HEK293T (cell line): ENCODE measurements around the gene GNPNAT1.
"Not testable (repeated sequence)": the region's sequence is repeated elsewhere in the genome, so short reads cannot be mapped to it uniquely, and the experiment has no call there.

Experiments
- CTCF ChIA-PET: fragments of 350-600 bp; formaldehyde crosslinking; extraction: SDS; loops from one replicate; lab custom pipeline; 2021; ENCODE audit warnings: antibody characterized with exemption, inconsistent platforms; lab: Yijun Ruan, JAX
- POLR2A ChIA-PET: fragments of 350-600 bp; formaldehyde crosslinking; extraction: SDS; loops from one replicate; lab custom pipeline; 2020; ENCODE audit warnings: antibody characterized with exemption, inconsistent platforms; lab: Yijun Ruan, JAX
- DNase-seq: peaks from one replicate; pipeline ENCODE4 v3.0.0; 2012; ENCODE audit warnings: mixed read lengths; ENCODE audit errors: extremely low spot score
- ARNT ChIP-seq: fragments of 450-650 bp; IDR thresholded peaks from 2 replicates; pipeline ENCODE4 v1.6.1; 2017; ENCODE audit warnings: mild to moderate bottlenecking
- BHLHE40 ChIP-seq: fragments of 450-650 bp; IDR thresholded peaks from 2 replicates; pipeline ENCODE4 v1.6.1; 2016; ENCODE audit warnings: mild to moderate bottlenecking, moderate library complexity, borderline replicate concordance
- CTBP1 ChIP-seq: fragments of 450-650 bp; IDR thresholded peaks from 2 replicates; pipeline ENCODE4 v1.6.1; 2016; ENCODE audit warnings: borderline replicate concordance
- ELF4 ChIP-seq: fragments of 450-650 bp; IDR thresholded peaks from 2 replicates; pipeline ENCODE4 v1.6.1; 2017; ENCODE audit warnings: antibody characterized with exemption
- FOXA1 ChIP-seq: fragments of 450-650 bp; IDR thresholded peaks from 2 replicates; pipeline ENCODE4 v1.6.1; 2016; ENCODE audit warnings: mild to moderate bottlenecking
- FOXK2 ChIP-seq: fragments of 450-650 bp; IDR thresholded peaks from 2 replicates; pipeline ENCODE4 v1.6.1; 2016; ENCODE audit warnings: mild to moderate bottlenecking
- FOXM1 ChIP-seq: fragments of 450-650 bp; IDR thresholded peaks from 2 replicates; pipeline ENCODE4 v1.6.1; 2017; ENCODE audit warnings: mild to moderate bottlenecking, borderline replicate concordance
- HDGF ChIP-seq: fragments of 450-650 bp; IDR thresholded peaks from 2 replicates; pipeline ENCODE4 v1.6.1; 2017; ENCODE audit warnings: antibody characterized with exemption, borderline replicate concordance
- L3MBTL2 ChIP-seq: fragments of 450-650 bp; conservative IDR thresholded peaks from 2 replicates; pipeline ENCODE4 v1.6.1; 2016; ENCODE audit warnings: mild to moderate bottlenecking
- LEF1 ChIP-seq: fragments of 450-650 bp; IDR thresholded peaks from 2 replicates; pipeline ENCODE4 v1.6.1; 2017; ENCODE audit warnings: mild to moderate bottlenecking, borderline replicate concordance
- NFRKB ChIP-seq: fragments of 450-650 bp; IDR thresholded peaks from 2 replicates; pipeline ENCODE4 v1.6.1; 2016; ENCODE audit warnings: mild to moderate bottlenecking, moderate library complexity
- PKNOX1 ChIP-seq: fragments of 450-650 bp; IDR thresholded peaks from 2 replicates; pipeline ENCODE4 v1.6.1; 2016
- SP1 ChIP-seq: fragments of 450-650 bp; IDR thresholded peaks from 2 replicates; pipeline ENCODE4 v1.6.1; 2017
- TARDBP ChIP-seq: fragments of 450-650 bp; IDR thresholded peaks from 2 replicates; pipeline ENCODE4 v1.6.1; 2016
- ZNF384 ChIP-seq: fragments of 450-650 bp; IDR thresholded peaks from 2 replicates; pipeline ENCODE4 v1.6.1; 2016

Gene GNPNAT1

GRCh38 chr14:52776816-52777215, 14.6 kb downstream of the GNPNAT1 start:
- ChIA-PET POLR2A (no interaction called here), CTCF (no interaction called here)
- DNase-seq = no peak
- TF ChIP-seq SP1 (no peak), CTBP1 (no peak), FOXM1 (no peak), ARNT (no peak), ZNF384 (no peak), LEF1 (no peak)

GRCh38 chr14:52769887-52770286, 21.5 kb downstream of the GNPNAT1 start:
- POLR2A ChIA-PET = no interaction called here
- CTCF ChIA-PET = no interaction called here
- TF ChIP-seq LEF1 = no peak
- no peak for TF ChIP-seq BHLHE40
- TF ChIP-seq HDGF = no peak
- no peak for TF ChIP-seq FOXA1
- TF ChIP-seq ARNT = no peak
- TF ChIP-seq CTBP1 = no peak
- TF ChIP-seq SP1 = no peak
- DNase-seq = no peak

- no peak for DNase-seq
- ChIA-PET CTCF (no interaction called here), POLR2A (interaction anchor here (0.6 kb wide), 1 partner anchor 24 kb away, joined by 3 read pairs; the partner anchor contains the start of gene GNPNAT1)
- no peak for TF ChIP-seq ELF4
- no peak for TF ChIP-seq L3MBTL2
- TF ChIP-seq PKNOX1 = no peak
- TF ChIP-seq FOXK2 = no peak
- no peak for TF ChIP-seq ZNF384
- no peak for TF ChIP-seq FOXM1
- no peak for TF ChIP-seq HDGF
- no peak for TF ChIP-seq NFRKB
- TF ChIP-seq BHLHE40 = no peak
- TF ChIP-seq SP1 = no peak
These were observed 24.2 kb downstream of the GNPNAT1 start for GRCh38 chr14:52767058-52767833.

- DNase-seq, CTCF ChIA-PET, POLR2A ChIA-PET: not testable (repeated sequence)
These were observed 28.5 kb downstream of the GNPNAT1 start for GRCh38 chr14:52762923-52763322.

GRCh38 chr14:52759145-52759544, 32.3 kb downstream of the GNPNAT1 start:
- ChIA-PET POLR2A (no interaction called here), CTCF (no interaction called here)
- no peak for DNase-seq
- TF ChIP-seq CTBP1 (no peak), TARDBP (no peak), ELF4 (no peak), FOXM1 (no peak), SP1 (no peak)

- ChIA-PET CTCF (interaction anchor here (0.6 kb wide), 1 partner anchor 26 kb away, joined by 4 read pairs; no protein-coding TSS in a partner anchor), POLR2A (no interaction called here)
- no peak for DNase-seq
- TF ChIP-seq PKNOX1 = no peak
- no peak for TF ChIP-seq FOXA1
- no peak for TF ChIP-seq NFRKB
- TF ChIP-seq ZNF384 = no peak
- TF ChIP-seq HDGF = no peak
- no peak for TF ChIP-seq TARDBP
- TF ChIP-seq ELF4 = no peak
- TF ChIP-seq BHLHE40 = no peak
- no peak for TF ChIP-seq ARNT
- no peak for TF ChIP-seq FOXK2
- TF ChIP-seq CTBP1 = no peak
- no peak for TF ChIP-seq SP1
- TF ChIP-seq LEF1 = no peak
- no peak for TF ChIP-seq FOXM1
These were observed 35.6 kb downstream of the GNPNAT1 start for GRCh38 chr14:52755607-52756316.

GRCh38 chr14:52748647-52749292, 42.6 kb downstream of the GNPNAT1 start:
- DNase-seq = no peak
- CTCF ChIA-PET = no interaction called here
- no peak for TF ChIP-seq FOXK2
- no peak for TF ChIP-seq ZNF384
- no peak for TF ChIP-seq SP1
- POLR2A ChIA-PET = no interaction called here
